ENCODE data around the gene ATP8B4.

The ATP8B4 gene

GRCh38 chr15:50119063-50120040 lies at the start of gene ATP8B4:
TSS of gene ATP8B4 (minus strand) at chr15:50119233. CDS start at chr15:50106966, 12,267 bp downstream.
- no peak within 1 kb of the TSS for H3K4me3 ChIP-seq (ENCODE audit: low read depth, low read length)
- in situ Hi-C loops (cut with HindIII; ENCODE audit: low sequenced_read_pairs): no loop called here
- DNase-seq (ENCODE audit: low read depth): no peak
- no peak for TF ChIP-seq CTCF (IDR thresholded peaks at IDR 0.05; ENCODE audit: low read depth, low read length, missing control alignments)

- TF ChIP-seq CTCF (IDR thresholded peaks at IDR 0.05; ENCODE audit: low read depth, low read length, missing control alignments): no peak
- no peak overlapping the region for H3K4me3 ChIP-seq (ENCODE audit: low read depth, low read length)
- in situ Hi-C loops (cut with HindIII; ENCODE audit: low sequenced_read_pairs): no loop called here
- no peak for DNase-seq (ENCODE audit: low read depth)
Measured at GRCh38 chr15:50168379-50168778, 49.3 kb upstream of the ATP8B4 start.

GRCh38 chr15:50167110-50167509 lies 48.1 kb upstream of the ATP8B4 start:
- DNase-seq (ENCODE audit: low read depth): no peak
- in situ Hi-C loops (cut with HindIII; ENCODE audit: low sequenced_read_pairs): no loop called here
- H3K4me3 ChIP-seq (ENCODE audit: low read depth, low read length): no peak overlapping the region
- TF ChIP-seq CTCF (IDR thresholded peaks at IDR 0.05; ENCODE audit: low read depth, low read length, missing control alignments): no peak

- in situ Hi-C loops (cut with HindIII; ENCODE audit: low sequenced_read_pairs): no loop called here
- no peak overlapping the region for H3K4me3 ChIP-seq (ENCODE audit: low read depth, low read length)
- no peak for TF ChIP-seq CTCF (IDR thresholded peaks at IDR 0.05; ENCODE audit: low read depth, low read length, missing control alignments)
- no peak for DNase-seq (ENCODE audit: low read depth)
Measured at GRCh38 chr15:50166216-50166615, 47.2 kb upstream of the ATP8B4 start.

GRCh38 chr15:50164458-50164857 lies 45.4 kb upstream of the ATP8B4 start:
- DNase-seq (ENCODE audit: low read depth): no peak
- no peak for TF ChIP-seq CTCF (IDR thresholded peaks at IDR 0.05; ENCODE audit: low read depth, low read length, missing control alignments)
- no peak overlapping the region for H3K4me3 ChIP-seq (ENCODE audit: low read depth, low read length)
- in situ Hi-C loops (cut with HindIII; ENCODE audit: low sequenced_read_pairs): no loop called here

- no peak for DNase-seq (ENCODE audit: low read depth)
Measured at GRCh38 chr15:50163719-50164410, 44.8 kb upstream of the ATP8B4 start.

More at GRCh38 chr15:50163719-50164410, 44.8 kb upstream of the ATP8B4 start:
- H3K4me3 ChIP-seq (ENCODE audit: low read depth, low read length): no peak overlapping the region
- TF ChIP-seq CTCF (IDR thresholded peaks at IDR 0.05; ENCODE audit: low read depth, low read length, missing control alignments): no peak
- in situ Hi-C loops (cut with HindIII; ENCODE audit: low sequenced_read_pairs): no loop called here
